ENCODE measurements around the gene GAL3ST2.
"Not testable (repeated sequence)": the region's sequence is repeated elsewhere in the genome, so short reads cannot be mapped to it uniquely, and the experiment has no call there.

The GAL3ST2 gene

DNA sequence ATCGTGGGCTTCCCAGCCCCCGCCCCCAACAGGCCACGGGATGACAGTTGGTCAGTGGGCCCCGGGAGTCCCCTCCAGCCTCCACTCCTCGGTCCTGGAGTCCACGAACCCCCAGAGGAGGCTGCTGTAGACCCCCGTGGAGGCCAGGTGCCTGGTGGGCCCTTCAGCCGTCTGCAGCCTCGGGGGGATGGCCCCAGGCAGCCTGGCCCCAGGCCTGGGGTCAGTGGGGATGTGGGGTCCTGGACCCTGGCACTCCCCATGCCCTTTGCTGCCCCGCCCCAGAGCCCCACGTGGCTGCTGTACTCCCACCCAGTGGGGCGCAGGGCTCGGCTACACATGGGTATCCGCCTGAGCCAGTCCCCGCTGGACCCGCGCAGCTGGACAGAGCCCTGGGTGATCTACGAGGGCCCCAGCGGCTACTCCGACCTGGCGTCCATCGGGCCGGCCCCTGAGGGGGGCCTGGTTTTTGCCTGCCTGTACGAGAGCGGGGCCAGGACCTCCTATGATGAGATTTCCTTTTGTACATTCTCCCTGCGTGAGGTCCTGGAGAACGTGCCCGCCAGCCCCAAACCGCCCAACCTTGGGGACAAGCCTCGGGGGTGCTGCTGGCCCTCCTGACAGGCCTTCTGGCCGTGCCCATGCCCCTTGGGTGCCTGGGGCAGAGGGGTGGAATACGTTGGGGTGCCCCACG is 40.0 kb downstream of the GAL3ST2 start:
- Histone ChIP-seq H3K9me3 (ENCODE audit: control extremely low read depth in 1 of 5, control insufficient read depth in 4 of 5, insufficient read depth in 2 of 5, low read depth in 1 of 5, low read length in 4 of 5) (no peaks in the 10 kb centered on the region), H3K4me1 (ENCODE audit: control extremely low read depth in 1 of 4, control insufficient read depth in 4 of 4, insufficient read depth in 4 of 4, low read length in 3 of 4) (peaks cover 0 to 50% (median 22%) of the 10 kb centered on the region in 4 experiments), H3K27ac (ENCODE audit: insufficient read depth in 1 of 2, low read depth in 1 of 2, low read length in 2 of 2, poor library complexity in 1 of 2, severe bottlenecking in 2 of 2) (no peak overlapping the region), H3K27me3 (replicated peaks in 2 of 5; ENCODE audit: control insufficient read depth in 4 of 5, insufficient read depth in 5 of 5, low read length in 4 of 5) (peaks cover 0 to 2% (median 0%) of the 10 kb centered on the region in 5 experiments), H3K36me3 (ENCODE audit: control insufficient read depth in 4 of 4, insufficient read depth in 4 of 4, low read length in 3 of 4) (no peaks in the 10 kb centered on the region), H3K4me3 (ENCODE audit: control insufficient read depth in 1 of 7, extremely low read depth in 1 of 7, insufficient read depth in 4 of 7, low read depth in 2 of 7, low read length in 6 of 7) (no peak overlapping the region)
- no peak for DNase-seq
- CTCF ChIA-PET = interaction anchor here (0.7 kb wide), 1 partner anchor 34 kb away, joined by 3 read pairs; no protein-coding TSS in a partner anchor
- POLR2A ChIA-PET = no interaction called here
- 91% methylated on average over 26 of the region's 33 CpGs for WGBS (ENCODE audit: insufficient coverage)

DNA sequence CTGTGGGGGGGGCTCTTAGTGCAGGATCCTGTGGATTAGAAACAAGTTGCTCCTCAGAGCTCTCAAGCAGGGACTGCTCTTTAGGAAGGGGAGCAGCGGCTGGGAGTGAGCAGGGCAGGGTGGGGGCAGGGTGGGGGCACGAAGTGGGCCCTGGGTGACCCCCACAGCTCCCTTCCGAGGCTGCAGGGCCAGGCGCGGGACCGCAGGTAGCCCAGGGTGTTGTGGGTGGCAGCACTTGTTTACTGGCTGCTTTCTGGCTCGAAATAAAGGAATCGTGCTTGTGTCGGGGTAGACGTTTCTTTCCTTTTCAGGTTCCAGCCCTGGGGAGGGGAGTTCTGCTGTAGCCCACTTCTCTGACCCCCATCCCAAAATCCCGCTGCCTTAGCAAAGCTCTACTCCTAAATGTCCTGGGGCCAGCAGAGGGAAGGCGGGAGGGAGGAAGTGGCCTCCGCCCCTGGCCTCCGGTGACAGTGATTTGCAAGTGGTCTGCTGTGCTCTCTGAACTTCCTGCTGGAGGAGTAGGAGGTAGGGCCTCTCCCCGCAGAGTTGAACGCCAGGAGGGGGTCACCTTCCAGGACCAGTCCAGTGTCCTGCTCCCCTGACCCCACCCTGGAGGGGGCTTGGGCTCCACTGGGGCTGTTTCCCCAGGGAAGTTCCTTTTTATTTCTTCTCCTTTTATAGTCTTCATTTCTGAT is 40.7 kb downstream of the GAL3ST2 start:
- 13% methylated on average over 11 of the region's 16 CpGs for WGBS (ENCODE audit: insufficient coverage)
- no peaks in the 10 kb centered on the region for H3K36me3 ChIP-seq (ENCODE audit: control insufficient read depth in 4 of 4, insufficient read depth in 4 of 4, low read length in 3 of 4)
- DNase-seq = peak in 1 of 3 donors; percentile 36

GRCh38 chr2:241817821-241818215 is 41.2 kb downstream of the GAL3ST2 start:
- H3K27me3 ChIP-seq (replicated peaks in 2 of 5; ENCODE audit: control insufficient read depth in 4 of 5, insufficient read depth in 5 of 5, low read length in 4 of 5); CTCF ChIA-PET; H3K27ac ChIP-seq (ENCODE audit: insufficient read depth in 1 of 2, low read depth in 1 of 2, low read length in 2 of 2, poor library complexity in 1 of 2, severe bottlenecking in 2 of 2); H3K36me3 ChIP-seq (ENCODE audit: control insufficient read depth in 4 of 4, insufficient read depth in 4 of 4, low read length in 3 of 4); DNase-seq; POLR2A ChIA-PET; H3K9me3 ChIP-seq (ENCODE audit: control extremely low read depth in 1 of 5, control insufficient read depth in 4 of 5, insufficient read depth in 2 of 5, low read depth in 1 of 5, low read length in 4 of 5); H3K4me3 ChIP-seq (ENCODE audit: control insufficient read depth in 1 of 7, extremely low read depth in 1 of 7, insufficient read depth in 4 of 7, low read depth in 2 of 7, low read length in 6 of 7): not testable (repeated sequence)
- peaks cover 0 to 57% (median 26%) of the 10 kb centered on the region in 4 experiments for H3K4me1 ChIP-seq (ENCODE audit: control extremely low read depth in 1 of 4, control insufficient read depth in 4 of 4, insufficient read depth in 4 of 4, low read length in 3 of 4)
- WGBS (ENCODE audit: insufficient coverage) = 70% methylated on average over 8 of the region's 10 CpGs

More for the DNA sequence above, 40.7 kb downstream of the GAL3ST2 start:
- ChIA-PET POLR2A (no interaction called here), CTCF (interaction anchor here (0.7 kb wide), 1 partner anchor 33 kb away, joined by 3 read pairs; no protein-coding TSS in a partner anchor)
- peaks cover 0 to 57% (median 26%) of the 10 kb centered on the region in 4 experiments for H3K4me1 ChIP-seq (ENCODE audit: control extremely low read depth in 1 of 4, control insufficient read depth in 4 of 4, insufficient read depth in 4 of 4, low read length in 3 of 4)
- peak overlapping the region in 3 of 7 experiments; percentile 28 to 59 (median 36) for H3K4me3 ChIP-seq (ENCODE audit: control insufficient read depth in 1 of 7, extremely low read depth in 1 of 7, insufficient read depth in 4 of 7, low read depth in 2 of 7, low read length in 6 of 7)
- peaks cover 0 to 2% (median 0%) of the 10 kb centered on the region in 5 experiments for H3K27me3 ChIP-seq (replicated peaks in 2 of 5; ENCODE audit: control insufficient read depth in 4 of 5, insufficient read depth in 5 of 5, low read length in 4 of 5)
- H3K27ac ChIP-seq (ENCODE audit: insufficient read depth in 1 of 2, low read depth in 1 of 2, low read length in 2 of 2, poor library complexity in 1 of 2, severe bottlenecking in 2 of 2) = no peak overlapping the region
- H3K9me3 ChIP-seq (ENCODE audit: control extremely low read depth in 1 of 5, control insufficient read depth in 4 of 5, insufficient read depth in 2 of 5, low read depth in 1 of 5, low read length in 4 of 5) = no peaks in the 10 kb centered on the region

DNA sequence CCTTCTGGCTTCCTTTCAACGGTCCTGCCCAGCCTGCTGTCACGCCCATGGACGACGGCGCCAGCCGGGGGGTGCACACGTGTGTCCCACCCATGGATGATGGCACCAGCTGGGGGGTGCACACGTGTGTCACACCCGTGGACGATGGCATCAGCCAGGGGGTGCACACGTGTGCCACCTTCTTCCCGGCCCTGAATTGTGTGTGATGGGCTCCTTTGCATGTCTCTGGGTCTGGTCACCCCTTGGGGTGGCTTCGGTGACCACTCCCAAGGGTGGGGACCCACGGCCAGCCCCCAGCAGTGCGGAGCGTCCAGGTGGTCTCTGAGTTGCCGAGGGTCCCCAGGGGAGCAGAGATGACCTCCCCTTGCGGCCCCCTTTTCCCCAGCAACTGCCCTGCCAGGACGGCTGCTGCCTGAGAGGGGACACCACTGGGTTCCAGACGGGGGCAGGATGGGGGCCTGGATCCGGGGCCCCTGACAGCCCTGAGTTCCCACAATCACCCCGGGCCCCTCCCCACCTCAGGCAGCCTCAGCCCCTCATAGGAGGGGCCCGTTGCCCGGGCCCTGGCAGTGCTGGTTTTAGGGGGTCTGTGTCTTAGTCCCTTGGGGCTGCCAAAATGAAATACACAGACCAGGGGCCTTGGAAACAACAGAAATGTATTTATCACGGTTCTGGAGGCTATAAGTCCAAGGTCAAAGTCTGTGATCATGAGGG is 41.8 kb downstream of the GAL3ST2 start:
- ChIA-PET POLR2A (no interaction called here), CTCF (no interaction called here)
- H3K27ac ChIP-seq (ENCODE audit: insufficient read depth in 1 of 2, low read depth in 1 of 2, low read length in 2 of 2, poor library complexity in 1 of 2, severe bottlenecking in 2 of 2) = no peak overlapping the region
- H3K9me3 ChIP-seq (ENCODE audit: control extremely low read depth in 1 of 5, control insufficient read depth in 4 of 5, insufficient read depth in 2 of 5, low read depth in 1 of 5, low read length in 4 of 5) = no peaks in the 10 kb centered on the region
- H3K4me1 ChIP-seq (ENCODE audit: control extremely low read depth in 1 of 4, control insufficient read depth in 4 of 4, insufficient read depth in 4 of 4, low read length in 3 of 4) = peaks cover 0 to 56% (median 26%) of the 10 kb centered on the region in 4 experiments
- peak in 2 of 3 donors; percentile 38 to 46 for DNase-seq
- WGBS (ENCODE audit: insufficient coverage) = 71% methylated on average over 23 of the region's 25 CpGs
- H3K4me3 ChIP-seq (ENCODE audit: control insufficient read depth in 1 of 7, extremely low read depth in 1 of 7, insufficient read depth in 4 of 7, low read depth in 2 of 7, low read length in 6 of 7) = no peak overlapping the region
- peaks cover 0 to 2% (median 0%) of the 10 kb centered on the region in 5 experiments for H3K27me3 ChIP-seq (replicated peaks in 2 of 5; ENCODE audit: control insufficient read depth in 4 of 5, insufficient read depth in 5 of 5, low read length in 4 of 5)
- H3K36me3 ChIP-seq (ENCODE audit: control insufficient read depth in 4 of 4, insufficient read depth in 4 of 4, low read length in 3 of 4) = no peaks in the 10 kb centered on the region

DNA sequence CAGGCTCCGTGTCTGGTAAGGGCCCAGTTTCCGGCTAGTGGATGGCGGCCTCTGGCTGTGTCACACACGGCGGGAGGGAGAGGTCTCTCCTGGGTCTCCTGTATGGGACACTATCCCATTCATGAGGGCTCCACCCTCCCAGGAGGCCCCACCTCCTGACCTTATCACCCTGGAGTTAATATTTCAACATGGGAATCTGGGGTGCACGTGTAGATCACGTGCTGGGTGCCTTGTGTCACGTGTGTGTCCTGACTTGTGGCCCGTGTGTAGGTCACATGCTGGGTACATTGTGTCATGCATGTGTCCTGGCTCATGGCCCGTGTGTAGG is 42.3 kb downstream of the GAL3ST2 start:
- Histone ChIP-seq H3K4me1 (ENCODE audit: control extremely low read depth in 1 of 4, control insufficient read depth in 4 of 4, insufficient read depth in 4 of 4, low read length in 3 of 4) (peaks cover 0 to 51% (median 24%) of the 10 kb centered on the region in 4 experiments), H3K9me3 (ENCODE audit: control extremely low read depth in 1 of 5, control insufficient read depth in 4 of 5, insufficient read depth in 2 of 5, low read depth in 1 of 5, low read length in 4 of 5) (no peaks in the 10 kb centered on the region), H3K4me3 (ENCODE audit: control insufficient read depth in 1 of 7, extremely low read depth in 1 of 7, insufficient read depth in 4 of 7, low read depth in 2 of 7, low read length in 6 of 7) (no peak overlapping the region), H3K27me3 (replicated peaks in 2 of 5; ENCODE audit: control insufficient read depth in 4 of 5, insufficient read depth in 5 of 5, low read length in 4 of 5) (peaks cover 0 to 2% (median 0%) of the 10 kb centered on the region in 5 experiments), H3K36me3 (ENCODE audit: control insufficient read depth in 4 of 4, insufficient read depth in 4 of 4, low read length in 3 of 4) (no peaks in the 10 kb centered on the region), H3K27ac (ENCODE audit: insufficient read depth in 1 of 2, low read depth in 1 of 2, low read length in 2 of 2, poor library complexity in 1 of 2, severe bottlenecking in 2 of 2) (no peak overlapping the region)
- 87% methylated on average over 9 of the region's 10 CpGs for WGBS (ENCODE audit: insufficient coverage)
- DNase-seq = no peak
- CTCF ChIA-PET = no interaction called here
- POLR2A ChIA-PET = no interaction called here

GRCh38 chr2:241819947-241820624 is 43.5 kb downstream of the GAL3ST2 start:
- CTCF ChIA-PET = interaction anchor here (1.0 to 1.6 kb wide), 2 partner anchors 11 to 12 kb away, joined by 3 read pairs; partner anchors contain the start of gene NEU4
- H3K4me1 ChIP-seq (ENCODE audit: control extremely low read depth in 1 of 4, control insufficient read depth in 4 of 4, insufficient read depth in 4 of 4, low read length in 3 of 4) = peaks cover 0 to 46% (median 21%) of the 10 kb centered on the region in 4 experiments
- DNase-seq; H3K4me3 ChIP-seq (ENCODE audit: control insufficient read depth in 1 of 7, extremely low read depth in 1 of 7, insufficient read depth in 4 of 7, low read depth in 2 of 7, low read length in 6 of 7); H3K27me3 ChIP-seq (replicated peaks in 2 of 5; ENCODE audit: control insufficient read depth in 4 of 5, insufficient read depth in 5 of 5, low read length in 4 of 5); H3K9me3 ChIP-seq (ENCODE audit: control extremely low read depth in 1 of 5, control insufficient read depth in 4 of 5, insufficient read depth in 2 of 5, low read depth in 1 of 5, low read length in 4 of 5); POLR2A ChIA-PET; H3K36me3 ChIP-seq (ENCODE audit: control insufficient read depth in 4 of 4, insufficient read depth in 4 of 4, low read length in 3 of 4); H3K27ac ChIP-seq (ENCODE audit: insufficient read depth in 1 of 2, low read depth in 1 of 2, low read length in 2 of 2, poor library complexity in 1 of 2, severe bottlenecking in 2 of 2): not testable (repeated sequence)
- WGBS (ENCODE audit: insufficient coverage) = 93% methylated on average over 23 of the region's 27 CpGs

Data from common myeloid progenitor, CD34-positive (primary cell).